ENCODE measurements around the gene CXCL3.

- no peak for TF ChIP-seq CTCF (IDR thresholded peaks at IDR 0.05; ENCODE audit: low read depth, low read length, poor library complexity, severe bottlenecking)
- TF ChIP-seq EZH2phosphoT487 (IDR thresholded peaks at IDR 0.05; ENCODE audit: borderline replicate concordance, low read length): no peak
Observed at GRCh38 chr4:73998040-73999011, 40.2 kb downstream of the CXCL3 start, which contains the start of gene CXCL5.

Data from DOHH2 (cell line).